ENCODE data around the gene NQO1.

Gene NQO1

GRCh38 chr16:69662901-69663300 lies 63.5 kb downstream of the NQO1 start:
- no peak for DNase-seq (ENCODE audit: low read depth, low spot score)

DNA sequence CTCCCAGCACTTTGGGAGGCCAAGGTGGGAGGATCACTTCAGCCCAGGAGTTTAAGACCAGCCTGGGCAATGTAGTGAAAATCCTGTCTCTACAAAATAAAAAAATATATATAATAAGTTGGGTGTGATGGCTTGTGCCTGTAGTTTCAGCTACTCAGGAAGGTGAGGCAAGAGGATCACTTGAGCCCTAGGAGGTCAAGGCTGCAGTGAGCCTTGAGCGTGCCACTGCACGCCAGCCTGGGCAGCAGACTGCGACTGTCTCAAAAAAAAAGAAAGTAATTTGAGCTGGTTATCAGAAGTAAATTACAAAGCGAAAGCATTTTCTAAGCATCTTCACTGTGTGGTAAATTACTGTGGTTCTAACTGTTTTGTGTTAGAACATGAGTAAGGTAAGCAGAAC lies 66.2 kb downstream of the NQO1 start:
- no peak overlapping the region for H3K4me3 ChIP-seq (ENCODE audit: low read length)
- no peak for DNase-seq (ENCODE audit: low read depth, low spot score)

More at GRCh38 chr16:69662901-69663300, 63.5 kb downstream of the NQO1 start:
- H3K4me3 ChIP-seq (ENCODE audit: low read length): no peak overlapping the region

All from Jurkat, Clone E6-1 (cell line).